HG02852 (cell line): ENCODE results near the gene VWA3B.
"Not testable (repeated sequence)": the region's sequence is repeated elsewhere in the genome, so short reads cannot be mapped to it uniquely, and the experiment has no call there.

ENCODE experiments used
- ATAC-seq: cut with Tn5 transposase; IDR thresholded peaks from one replicate; pipeline ENCODE4 v1.9.1; 2021; ENCODE audit warnings: mild to moderate bottlenecking, moderate library complexity; ENCODE audit not compliant: unreplicated experiment

The VWA3B gene

DNA sequence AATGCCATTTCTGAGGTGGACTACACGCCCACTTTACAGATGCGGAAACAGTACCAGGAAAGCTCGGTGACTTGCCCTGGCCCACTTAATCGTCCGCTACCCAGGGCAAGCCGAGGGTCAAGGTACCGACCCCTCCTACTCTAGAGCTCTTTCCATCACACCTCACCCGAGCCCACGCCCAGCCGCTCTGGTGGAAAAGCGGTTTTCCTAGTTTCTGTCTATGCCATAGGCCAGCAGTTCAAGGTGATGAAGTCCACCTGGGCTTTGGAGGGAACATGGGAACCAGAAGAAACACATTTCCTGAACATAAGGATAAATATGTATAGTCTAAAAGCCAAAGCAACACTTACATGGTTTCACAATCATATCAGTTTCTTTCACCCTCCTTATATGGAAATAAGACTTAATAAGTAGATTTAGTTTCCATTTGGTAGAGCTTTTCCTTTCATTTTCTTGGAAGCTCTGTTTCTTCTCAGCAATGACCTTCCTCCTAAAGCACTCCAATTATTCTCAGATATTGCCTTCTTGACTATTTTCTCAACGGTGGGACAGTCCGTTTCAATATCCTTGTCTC lies 567 bp downstream of the VWA3B start:
- ATAC-seq = no peak

GRCh38 chr2:98088261-98088660 lies 1.3 kb downstream of the VWA3B start:
- no peak for ATAC-seq

GRCh38 chr2:98089941-98090340 lies 3.0 kb downstream of the VWA3B start:
- no peak for ATAC-seq

DNA sequence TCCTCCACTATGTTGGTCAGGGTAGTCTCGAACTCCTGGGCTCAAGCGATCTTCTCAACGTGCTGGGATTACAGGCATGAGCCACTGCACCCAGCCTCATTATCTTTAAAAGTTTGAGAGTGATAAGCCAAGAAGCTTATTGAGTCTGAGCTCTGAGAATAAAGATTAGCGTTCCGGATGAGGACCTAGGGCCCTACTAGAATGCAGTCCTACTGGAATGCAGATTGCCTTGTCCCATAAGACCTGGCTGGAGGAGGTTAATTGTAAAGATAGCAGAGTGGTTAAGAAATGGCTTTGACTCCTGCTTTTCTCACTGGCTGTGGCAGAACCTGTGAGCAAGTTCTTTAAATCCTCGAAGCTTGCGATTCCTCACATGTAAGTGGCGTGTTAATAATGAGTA lies 4.0 kb downstream of the VWA3B start:
- ATAC-seq = no peak

DNA sequence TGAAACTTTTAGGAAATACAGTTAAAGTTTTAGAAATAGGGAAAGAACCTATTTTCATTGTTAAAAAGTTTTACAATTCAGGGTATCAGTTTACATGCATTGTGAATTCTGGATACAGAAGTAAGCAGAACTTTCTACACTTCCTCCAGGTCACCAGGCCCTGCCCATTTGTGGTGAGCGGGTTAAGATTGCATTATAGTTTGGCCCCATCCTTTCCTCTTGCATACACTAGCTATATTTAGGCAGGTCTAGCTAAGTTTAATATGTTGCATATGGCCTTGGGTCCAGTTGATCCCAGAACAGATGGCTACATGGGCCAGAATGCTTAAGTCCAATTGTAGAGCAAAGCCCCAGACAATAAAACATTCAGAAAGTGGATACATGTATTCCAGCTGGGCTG lies 4.8 kb downstream of the VWA3B start:
- ATAC-seq = no peak

DNA sequence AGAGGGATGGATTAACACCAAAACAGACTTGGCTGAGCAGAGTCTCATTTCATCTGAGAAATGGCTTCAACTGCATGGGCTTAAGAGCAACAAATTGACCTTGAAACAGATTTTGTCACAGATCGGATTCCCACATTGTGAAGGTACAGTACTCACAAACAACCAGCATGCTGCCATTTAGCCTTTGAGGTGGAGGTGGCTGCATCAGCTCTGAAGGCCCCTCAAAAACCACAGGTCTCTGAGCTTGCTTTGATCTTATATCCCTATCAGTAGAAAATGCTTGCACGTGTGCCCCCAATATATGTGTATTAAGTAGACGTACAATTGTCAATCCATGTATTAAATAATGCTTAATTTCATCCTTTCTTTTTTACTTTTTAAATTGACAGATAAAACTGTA lies 6.2 kb downstream of the VWA3B start:
- no peak for ATAC-seq

DNA sequence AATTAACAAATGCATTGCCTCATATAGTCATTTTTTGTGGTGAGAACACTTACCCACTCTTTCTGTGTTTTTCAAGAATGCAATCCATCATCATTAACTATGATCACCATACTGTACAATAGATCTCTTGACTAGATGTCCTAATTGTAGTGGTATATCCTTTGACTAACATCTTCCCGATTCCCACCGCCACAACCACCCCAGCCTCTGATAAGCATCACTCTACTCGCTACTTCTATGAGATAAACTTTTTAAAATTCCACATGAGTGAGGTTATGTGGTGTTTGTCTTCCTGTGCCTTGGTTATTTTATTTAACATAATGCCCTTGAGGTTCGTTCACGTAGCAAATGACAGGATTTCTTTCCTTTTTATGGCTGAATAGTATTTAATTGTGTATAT lies 6.6 kb downstream of the VWA3B start:
- ATAC-seq = no peak

- ATAC-seq = no peak
Measured at GRCh38 chr2:98099939-98100743, 13.2 kb downstream of the VWA3B start.

- ATAC-seq = not testable (repeated sequence)
Measured at GRCh38 chr2:98102315-98102714, 15.3 kb downstream of the VWA3B start.

DNA sequence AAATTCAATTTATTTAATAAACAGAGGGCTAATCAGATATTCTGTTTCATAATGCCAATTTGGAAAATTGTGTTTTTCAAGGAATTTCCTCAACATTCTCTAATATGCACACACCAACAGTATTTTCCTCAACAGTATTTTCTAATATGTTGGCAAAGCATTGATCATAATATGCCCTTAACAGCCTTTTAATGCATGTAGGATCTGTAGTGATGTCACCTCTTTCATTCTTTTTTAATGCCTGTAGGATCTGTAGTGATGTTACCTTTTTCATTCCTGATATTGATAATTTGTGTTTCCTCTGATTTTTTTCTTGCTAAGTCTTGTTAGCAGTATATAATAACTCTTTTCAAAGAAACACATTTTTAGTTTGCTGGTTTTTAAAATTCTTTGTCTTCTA lies 15.9 kb downstream of the VWA3B start:
- ATAC-seq = no peak

DNA sequence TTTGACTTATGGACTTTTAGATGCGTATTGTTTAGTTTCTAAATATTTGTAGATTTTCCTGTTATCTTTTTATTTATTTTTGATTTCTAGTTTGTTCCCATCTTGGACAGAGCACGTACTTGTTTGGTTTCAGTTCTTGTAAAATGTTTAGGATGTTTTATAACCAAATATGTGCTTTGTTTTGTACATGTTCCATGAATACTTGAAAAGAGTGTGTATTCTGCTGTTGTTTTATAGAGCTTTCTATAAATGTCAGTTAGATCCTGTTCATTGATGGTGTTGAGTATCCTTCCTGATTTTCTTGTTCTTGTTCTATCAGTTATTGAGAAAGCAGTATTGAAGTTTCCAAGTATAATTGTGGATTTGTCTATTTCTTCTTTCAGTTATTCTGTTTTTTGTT lies 21.1 kb downstream of the VWA3B start:
- ATAC-seq = no peak

- ATAC-seq = no peak
Measured at GRCh38 chr2:98110741-98111140, 23.8 kb downstream of the VWA3B start.

DNA sequence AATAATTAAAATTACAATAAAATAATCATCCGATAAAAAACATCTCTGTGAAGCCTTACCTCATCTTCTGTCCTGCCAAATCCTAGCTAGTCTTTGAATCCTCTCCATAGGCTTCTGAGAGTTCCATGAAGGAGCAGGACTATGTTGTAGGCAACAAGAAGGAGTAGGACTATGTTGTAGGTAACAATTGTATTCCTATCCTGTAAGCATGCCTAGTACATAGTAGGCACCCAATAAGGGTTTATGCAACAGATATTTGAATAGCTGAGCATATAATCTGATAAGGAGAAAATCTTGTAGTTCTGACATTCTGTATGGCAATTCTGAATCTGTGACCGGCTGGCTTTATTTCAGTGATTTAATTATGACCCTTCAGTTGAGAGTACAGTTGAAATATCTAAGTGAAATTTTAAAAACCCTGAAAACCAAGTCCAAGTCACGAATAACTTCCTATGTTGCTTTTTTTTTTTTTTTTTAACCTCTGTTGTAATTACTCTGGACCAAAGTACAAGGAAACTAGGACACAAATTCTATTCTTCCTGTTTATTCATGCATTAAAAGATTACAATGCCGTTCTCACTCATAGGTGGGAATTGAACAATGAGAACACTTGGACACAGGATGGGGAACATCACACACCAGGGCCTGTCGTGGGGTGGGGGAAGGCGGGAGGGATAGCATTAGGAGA lies 27.8 kb downstream of the VWA3B start:
- ATAC-seq = no peak

GRCh38 chr2:98118161-98118560 lies 31.2 kb downstream of the VWA3B start:
- no peak for ATAC-seq

GRCh38 chr2:98118852-98119251 lies 31.9 kb downstream of the VWA3B start:
- no peak for ATAC-seq

DNA sequence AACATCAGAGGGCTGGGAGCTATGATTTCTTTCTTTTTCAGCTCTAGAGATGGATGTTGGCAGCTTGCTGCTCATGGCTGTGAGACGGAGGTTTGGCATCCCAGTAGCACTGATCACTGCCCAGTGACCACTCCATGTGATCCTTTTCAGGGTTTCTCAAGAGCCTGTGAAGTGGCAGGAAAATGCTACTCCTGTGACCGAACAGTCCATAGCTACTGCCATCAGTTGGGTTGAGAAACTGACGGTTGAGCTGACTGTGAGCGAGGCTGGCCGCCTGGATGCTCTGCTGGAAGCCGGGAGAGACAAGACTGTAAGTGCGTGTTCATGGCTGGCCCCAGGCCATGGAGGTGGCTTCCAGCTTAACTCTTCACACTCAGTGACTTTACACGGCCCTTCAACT lies 34.2 kb downstream of the VWA3B start:
- ATAC-seq = no peak

- ATAC-seq = no peak
Measured at GRCh38 chr2:98122524-98122923, 35.6 kb downstream of the VWA3B start.

- ATAC-seq = peak; percentile 47
Measured at GRCh38 chr2:98123286-98123685, 36.3 kb downstream of the VWA3B start.

DNA sequence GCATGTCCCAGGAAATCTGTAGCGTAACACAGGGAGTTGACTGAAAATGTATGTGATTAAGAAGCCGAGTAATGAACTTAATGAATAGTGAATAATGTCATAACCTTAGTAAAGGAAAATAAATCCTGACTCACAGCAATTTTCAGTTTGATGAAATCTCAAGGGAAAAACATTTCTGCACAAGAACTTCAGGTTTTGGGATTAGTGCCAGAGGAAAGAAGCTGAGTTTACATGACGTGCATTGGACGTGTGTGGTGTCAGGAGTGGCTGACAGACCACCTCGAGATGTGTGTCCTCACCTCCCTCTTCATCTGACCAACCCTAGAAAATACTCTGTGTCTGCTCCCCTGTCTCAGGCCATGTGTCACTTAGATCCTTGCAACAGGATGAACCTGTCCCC lies 39.1 kb downstream of the VWA3B start:
- no peak for ATAC-seq

GRCh38 chr2:98127229-98127989 lies 40.4 kb downstream of the VWA3B start:
- ATAC-seq = no peak

GRCh38 chr2:98128556-98129109 lies 41.7 kb downstream of the VWA3B start:
- ATAC-seq = no peak
